HG02884 (cell line): Measurements from ENCODE around the gene DDX42.
"Not testable (repeated sequence)": the region's sequence is repeated elsewhere in the genome, so short reads cannot be mapped to it uniquely, and the experiment has no call there.

Source experiments
- ATAC-seq: cut with Tn5 transposase; IDR thresholded peaks from one replicate; pipeline ENCODE4 v1.9.1; 2021; ENCODE audit warnings: mild to moderate bottlenecking, moderate library complexity; ENCODE audit not compliant: unreplicated experiment

The DDX42 gene

DNA sequence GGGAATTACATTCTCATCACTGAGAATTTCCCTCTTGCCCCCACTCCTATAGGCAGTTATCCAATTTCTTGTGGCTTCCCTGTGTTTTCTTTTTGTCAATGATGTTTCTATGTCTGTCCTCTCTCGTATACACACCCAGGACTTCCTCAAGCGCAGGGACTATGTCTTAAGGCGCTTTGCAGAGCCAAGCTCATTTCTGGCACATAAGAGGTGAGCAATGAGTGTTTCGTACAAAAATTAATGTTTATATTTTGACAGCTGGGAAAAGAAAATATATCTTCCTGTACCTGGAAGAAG lies 947 bp downstream of the DDX42 start:
- ATAC-seq: no peak

DNA sequence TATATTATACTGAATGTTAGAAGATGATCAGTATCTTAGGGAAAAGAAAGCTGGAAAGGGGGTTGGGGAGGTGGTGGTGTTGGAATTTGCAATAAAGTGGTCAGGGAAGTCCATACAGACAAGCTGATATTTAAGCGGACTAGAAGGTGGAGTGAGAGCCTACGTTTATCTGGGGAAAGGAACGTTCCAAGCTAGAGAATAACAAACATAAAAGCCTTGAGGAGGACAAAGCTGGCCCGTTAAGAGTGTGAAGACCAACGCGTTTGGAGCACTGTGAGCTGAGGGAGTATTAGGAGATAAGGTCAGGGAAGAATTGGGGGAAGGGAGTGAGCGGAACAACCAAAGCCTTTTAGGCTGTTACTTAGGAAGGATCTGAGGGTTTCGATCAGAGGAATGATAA lies 1.4 kb downstream of the DDX42 start:
- no peak for ATAC-seq

DNA sequence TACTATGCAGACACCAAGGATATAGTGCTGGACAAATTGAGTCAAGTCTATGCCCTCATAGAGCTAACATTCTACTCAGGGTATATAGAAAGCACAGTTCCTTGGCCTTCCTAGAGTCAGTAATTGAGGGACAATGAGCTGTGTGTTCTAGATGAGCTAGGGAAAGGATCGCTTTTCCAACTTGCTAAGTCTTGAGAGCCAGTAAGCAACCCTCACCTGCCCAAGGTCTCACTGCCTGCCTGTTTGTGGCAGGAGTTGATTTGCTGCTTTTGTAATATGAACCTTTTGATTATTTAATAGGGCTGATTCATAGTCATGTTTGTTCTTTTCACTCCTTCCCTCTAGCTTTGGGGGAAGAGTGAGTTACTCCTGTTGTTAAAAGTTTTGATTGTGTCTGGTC lies 6.5 kb downstream of the DDX42 start:
- ATAC-seq: no peak

- ATAC-seq: no peak
Measured at GRCh38 chr17:63780928-63781327, 7.0 kb downstream of the DDX42 start.

DNA sequence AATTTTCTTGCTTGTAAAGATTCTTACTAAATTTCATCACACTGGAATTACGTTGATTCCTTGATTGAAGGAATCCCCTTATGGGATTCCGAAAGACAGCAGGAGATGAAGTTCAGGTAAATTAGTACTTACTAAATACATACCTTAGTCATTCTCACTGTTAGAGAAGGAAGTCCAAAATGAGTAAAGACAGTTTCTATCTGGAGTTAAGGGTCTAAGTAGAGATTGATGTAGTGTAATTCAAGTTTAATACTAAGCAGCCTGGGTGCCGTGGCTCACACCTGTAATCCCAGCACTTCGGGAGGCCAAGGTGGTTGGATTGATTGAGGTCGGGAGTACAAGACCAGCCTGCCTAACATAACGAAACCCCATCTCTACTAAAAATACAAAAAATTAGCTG lies 9.6 kb downstream of the DDX42 start:
- no peak for ATAC-seq

DNA sequence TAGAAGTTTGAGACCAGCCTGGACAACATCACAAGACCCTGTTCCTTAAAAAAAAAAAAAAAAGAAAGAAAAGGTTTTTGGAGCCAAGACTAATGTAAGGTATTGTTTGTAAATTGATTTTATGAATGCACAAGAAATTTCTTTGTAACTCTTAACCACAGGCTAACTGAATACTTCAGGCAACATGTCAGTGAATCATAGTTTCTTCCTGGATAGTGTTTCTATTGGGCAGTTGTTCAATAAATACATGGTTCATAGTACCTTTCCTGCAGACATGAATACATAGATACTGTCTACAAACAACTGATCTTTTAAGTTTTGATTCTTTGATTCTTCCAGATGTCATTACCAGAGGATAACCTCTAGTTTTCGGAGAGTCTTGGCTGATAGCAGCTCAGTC lies 11.6 kb downstream of the DDX42 start:
- no peak for ATAC-seq

DNA sequence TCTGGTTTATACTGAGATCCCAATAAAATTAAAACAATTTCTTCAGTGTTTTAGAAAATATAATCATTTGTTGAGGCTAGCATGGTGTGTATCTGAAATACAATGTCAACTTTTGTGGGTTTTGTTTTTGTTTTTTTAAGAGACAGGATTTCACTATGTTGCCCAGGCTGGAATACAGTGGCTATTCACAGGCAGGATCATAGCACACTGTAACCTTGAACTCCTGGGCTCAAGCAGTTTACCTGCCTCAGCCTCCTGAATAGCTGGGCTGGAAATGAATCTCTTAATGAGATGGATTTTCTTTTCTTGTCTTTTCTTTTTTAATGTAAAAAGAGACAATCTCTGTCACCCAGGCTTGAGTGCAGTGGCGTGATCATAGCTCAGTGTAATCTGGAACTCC lies 12.1 kb downstream of the DDX42 start:
- no peak for ATAC-seq

DNA sequence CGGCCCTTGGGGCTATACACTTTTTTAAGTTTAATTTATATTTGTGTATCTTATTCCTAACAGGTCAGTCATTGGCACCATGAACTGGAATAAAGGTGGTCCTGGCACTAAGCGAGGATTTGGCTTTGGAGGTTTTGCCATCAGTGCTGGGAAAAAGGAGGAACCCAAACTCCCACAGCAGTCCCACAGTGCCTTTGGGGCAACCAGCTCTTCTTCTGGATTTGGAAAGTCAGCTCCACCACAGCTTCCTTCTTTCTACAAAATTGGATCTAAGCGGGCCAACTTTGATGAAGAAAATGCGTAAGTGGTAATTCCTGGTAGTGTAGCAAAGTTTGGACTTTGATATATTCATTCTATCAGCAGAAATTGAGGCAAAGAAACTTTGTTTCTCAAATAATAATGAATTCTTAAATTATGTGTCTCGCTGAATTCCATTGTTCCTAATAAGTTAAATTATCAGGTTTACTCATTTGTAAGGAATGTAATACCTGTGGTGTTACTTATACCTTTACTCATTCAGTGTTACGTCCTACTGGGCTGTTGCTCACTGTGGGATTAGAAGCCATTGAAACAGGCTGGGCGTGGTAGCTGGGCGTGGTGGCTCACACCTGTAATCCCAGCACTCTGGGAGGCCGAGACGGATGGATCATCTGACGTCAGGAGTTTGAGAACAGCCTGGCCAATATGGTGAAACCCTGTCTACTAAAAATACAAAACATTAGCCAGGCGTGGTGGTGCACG lies 13.2 kb downstream of the DDX42 start:
- ATAC-seq: no peak

DNA sequence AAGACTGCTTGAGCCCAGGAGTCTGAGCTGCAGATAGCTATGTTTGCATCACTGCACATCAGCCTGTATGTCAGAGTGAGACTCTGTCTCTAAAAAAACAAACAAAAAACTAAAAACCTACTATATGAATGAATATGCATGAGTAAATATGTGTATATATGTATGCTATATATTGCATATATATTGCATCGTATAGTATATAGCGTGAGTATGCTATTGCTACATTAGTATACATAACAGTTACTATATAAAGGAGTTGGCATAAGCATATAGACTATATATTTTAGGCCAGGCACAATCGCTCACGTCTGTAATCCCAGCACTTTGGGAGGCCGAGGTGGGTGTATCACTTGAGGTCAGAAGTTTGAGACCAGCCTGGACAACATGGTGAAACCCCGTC lies 16.1 kb downstream of the DDX42 start:
- ATAC-seq: no peak

GRCh38 chr17:63792055-63792729 lies 18.2 kb downstream of the DDX42 start:
- no peak for ATAC-seq

DNA sequence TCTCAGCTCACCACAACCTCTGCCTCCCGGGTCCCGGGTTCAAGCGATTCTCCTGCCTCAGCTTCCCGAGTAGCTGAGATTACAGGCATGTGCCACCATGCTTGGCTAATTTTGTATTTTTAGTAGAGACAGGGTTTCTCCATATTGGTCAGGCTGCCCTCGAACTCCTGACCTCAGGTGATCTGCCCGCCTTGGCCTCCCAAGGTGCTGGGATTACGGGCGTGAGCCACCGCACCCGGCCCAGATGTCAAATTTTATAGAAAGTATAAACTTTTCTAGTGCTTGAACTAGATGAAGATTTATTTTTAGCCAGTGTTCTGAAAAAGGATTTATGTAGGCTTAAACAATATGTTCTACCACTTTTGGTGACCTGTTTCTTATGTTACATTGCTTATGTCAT lies 22.4 kb downstream of the DDX42 start:
- not testable (repeated sequence) for ATAC-seq

DNA sequence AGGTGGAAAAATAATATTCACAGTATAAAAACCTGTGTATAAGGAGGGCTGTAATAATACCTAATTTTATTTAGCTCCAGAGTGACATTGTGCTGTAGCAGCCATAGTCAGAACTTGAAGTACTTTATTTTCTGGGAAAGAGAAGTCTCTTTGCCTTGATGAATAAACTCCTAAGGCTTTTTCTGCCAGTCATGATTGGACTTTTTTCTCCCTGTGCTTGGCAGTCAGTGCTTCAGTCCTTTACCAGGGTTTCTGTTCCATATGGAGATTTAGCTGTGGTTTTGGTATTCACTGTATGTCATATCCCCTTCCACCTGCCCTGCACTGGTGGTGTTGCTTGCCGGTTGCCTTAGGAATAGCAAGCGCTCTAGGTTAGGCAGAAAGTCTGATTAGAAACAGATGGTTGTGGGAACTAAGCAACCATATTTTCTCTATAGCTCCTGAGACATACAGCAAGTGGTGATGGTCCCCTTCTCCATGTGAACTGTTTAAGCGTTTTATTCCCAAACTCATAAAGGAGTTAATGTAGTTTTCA lies 24.7 kb downstream of the DDX42 start:
- ATAC-seq: no peak

- ATAC-seq: no peak
Measured at GRCh38 chr17:63800783-63801182, 26.8 kb downstream of the DDX42 start.

DNA sequence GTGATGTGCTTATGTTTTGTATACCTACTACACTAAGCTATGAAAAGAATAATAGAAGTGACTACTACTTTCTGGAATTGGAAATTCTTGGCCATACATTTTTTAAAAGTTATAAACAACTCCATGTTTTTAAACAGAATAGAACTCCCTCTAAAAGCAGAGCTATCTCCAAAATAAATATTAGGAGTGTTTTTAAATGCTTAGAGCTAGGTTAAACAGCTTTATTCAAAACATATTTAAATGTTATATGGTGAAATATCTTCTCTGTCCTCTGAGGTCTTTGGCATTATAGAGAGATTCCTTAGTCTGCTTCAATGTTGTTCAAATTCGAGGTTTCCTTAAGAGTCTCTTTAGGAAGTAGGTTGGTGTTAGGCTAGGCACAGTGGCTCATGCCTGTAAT lies 30.4 kb downstream of the DDX42 start:
- ATAC-seq: no peak

- ATAC-seq: no peak
Measured at GRCh38 chr17:63805591-63805990, 31.6 kb downstream of the DDX42 start.

DNA sequence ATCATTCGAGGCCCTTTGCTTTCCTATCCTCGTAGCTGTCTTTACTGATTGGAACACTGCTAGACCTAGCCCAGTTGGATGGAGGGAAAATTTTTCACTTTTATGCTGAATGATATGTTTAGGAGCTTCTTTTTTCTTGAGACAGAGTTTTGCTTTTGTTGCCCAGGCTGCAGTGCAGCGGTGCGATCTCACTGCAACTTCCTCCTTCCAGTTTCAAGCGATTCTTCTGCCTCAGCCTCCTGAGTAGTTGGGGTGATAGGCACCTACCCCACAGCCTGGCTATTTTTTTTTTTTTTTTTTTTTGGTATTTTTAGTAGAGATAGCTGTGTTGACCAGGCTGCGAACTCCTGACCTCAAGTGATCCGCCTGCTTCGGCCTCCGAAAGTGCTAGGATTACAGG lies 36.0 kb downstream of the DDX42 start:
- no peak for ATAC-seq

DNA sequence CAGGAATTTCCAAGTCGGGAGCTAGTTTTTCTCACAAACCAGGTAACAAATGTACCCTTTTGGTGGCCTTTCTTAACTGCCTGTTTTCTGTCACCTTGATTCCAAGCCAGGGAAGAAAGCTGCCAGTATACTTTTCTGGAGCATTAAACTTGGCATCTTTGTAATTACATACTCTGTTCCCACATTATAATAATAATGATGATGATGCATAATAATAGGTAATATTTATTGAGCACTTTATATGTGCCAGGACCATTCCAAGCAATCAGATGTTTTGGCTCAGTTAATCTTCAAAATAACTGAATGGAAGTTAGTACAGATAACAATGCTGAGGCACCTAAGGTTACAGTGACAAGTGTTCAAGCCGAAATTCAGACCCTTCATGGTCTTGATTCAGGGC lies 42.2 kb downstream of the DDX42 start:
- no peak for ATAC-seq

GRCh38 chr17:63816669-63817068 lies 42.7 kb downstream of the DDX42 start:
- no peak for ATAC-seq

- ATAC-seq: no peak
Measured at GRCh38 chr17:63817736-63818385, 43.9 kb downstream of the DDX42 start.

DNA sequence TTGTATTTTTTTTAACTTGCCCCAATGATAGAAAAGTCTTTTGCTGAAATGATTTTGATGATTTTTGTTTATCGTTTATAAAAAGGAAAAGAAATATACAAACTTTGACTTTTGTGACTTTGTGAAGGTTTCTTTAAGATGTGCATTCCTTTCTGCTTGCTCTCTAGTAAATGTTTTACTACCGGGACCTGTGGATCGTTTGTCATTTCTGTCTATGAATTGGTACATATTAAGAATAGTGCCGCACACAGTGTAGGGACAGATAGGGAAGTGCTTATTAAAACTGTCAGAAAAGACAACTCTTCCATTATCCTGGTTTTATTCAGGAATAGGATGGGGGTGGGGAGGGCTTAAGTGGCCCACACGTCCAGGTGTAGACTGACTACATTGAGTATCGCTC lies 45.2 kb downstream of the DDX42 start:
- no peak for ATAC-seq

- ATAC-seq: no peak
Measured at GRCh38 chr17:63819585-63820537, 45.9 kb downstream of the DDX42 start.
